Esophagus mucosa (tissue), 1 donor: Measurements from ENCODE around the gene KIRREL3. TPM values are rescaled to one million over a fixed set of nuclear protein-coding genes. Genes with fewer than 3 reads are reported as not detected.

ENCODE experiments used
- ATAC-seq: fragments of 200-7000 bp; cut with Tn5 transposase; one replicate; pipeline ENCODE4 v1.9.1; 2020
- total RNA-seq: library from RNA; stranded (reverse); gene quantifications from one replicate; pipeline ENCODE4 v1.2.4, GENCODE V29; 2023
- donor health status: DM: yes; HTN: yes; CAD: no.

Gene KIRREL3
- total RNA-seq, 1 donor from 2014 or later = 0.36 TPM

DNA sequence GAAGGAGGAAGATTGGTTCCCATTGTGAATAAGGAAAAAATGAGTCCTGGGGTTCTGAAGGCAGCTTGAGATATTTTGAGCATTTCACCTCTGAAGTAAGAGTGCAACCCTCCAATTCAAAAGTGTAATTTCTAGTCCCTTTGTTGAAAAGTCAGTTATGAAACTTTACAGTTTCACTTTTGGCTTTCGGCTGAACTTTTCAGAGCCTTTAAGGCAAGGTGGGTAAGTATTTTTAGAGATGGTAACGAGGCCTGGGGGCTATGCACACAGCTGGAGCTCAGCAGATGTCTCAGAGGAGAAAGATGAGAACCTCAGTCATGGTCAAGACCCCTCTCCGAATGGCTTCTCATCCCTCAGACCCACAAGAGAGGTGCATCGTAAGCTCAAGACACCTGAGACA, 267.6 kb downstream of the KIRREL3 start:
- ATAC-seq = no peak

DNA sequence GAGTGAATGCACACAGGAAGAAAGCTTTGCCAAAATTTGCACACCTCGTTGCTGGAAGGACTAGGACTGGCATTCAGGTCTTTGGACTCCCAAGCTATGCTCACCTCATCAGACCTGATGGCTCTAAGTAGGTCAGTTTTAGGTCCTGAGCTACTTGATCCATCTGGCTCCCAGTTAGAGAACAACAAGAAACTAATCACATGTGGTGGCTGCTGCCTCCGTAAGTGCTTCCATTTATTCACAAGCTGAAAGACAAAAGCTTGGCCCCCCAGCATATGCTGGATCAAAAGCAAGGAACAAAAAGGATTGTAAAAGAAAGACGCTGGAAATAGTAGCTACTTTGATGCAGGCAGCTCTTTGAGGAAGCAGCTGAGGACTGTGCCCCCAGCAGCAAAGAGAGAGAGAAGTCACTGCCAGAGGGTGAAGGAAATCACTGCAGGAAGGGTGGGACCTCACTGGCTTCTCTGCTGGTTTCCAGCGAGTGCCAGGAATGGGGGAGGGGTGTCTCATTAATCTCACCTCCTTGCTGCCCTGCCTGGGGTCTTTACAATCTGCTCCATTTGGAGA, 268.9 kb downstream of the KIRREL3 start:
- ATAC-seq = no peak

DNA sequence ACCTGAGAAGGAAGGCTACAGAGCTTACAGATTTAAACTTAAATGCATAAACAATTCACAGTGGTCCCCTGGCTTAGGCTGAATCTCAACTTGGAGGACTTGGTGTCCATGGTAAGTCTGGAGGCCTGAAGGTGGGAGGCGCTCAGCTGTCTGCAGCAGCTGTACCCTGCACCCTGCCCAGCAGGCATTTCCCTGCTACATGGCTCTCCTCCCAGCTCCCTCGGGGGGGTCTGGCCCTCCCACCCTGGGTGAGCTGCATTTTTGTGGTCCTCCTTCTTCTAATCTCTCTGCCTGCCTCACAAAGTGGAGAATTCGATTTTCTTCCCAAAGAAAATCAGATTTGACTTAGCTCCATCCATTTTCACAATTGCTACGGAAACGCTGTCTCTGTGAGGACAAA, 273.2 kb downstream of the KIRREL3 start:
- ATAC-seq = no peak

DNA sequence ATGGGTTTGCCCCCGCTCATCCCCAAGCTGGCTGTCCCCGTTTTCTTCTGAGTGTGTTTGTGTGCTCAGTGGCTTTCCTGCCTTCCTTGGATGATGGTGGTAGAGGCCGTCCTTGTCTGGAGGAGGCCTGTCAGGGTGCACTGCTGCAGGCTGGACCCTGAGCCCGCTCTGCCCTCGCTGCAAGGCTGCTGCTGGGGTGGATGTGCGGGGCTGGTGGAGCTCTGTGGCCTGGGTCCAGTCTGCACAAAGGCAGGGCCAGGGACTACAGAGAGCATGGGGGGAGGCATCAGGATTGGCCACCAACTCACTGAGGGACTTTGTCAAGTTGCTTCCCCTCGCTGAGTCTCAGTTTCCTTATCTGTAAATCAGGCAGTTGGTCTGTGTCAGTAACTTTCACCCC, 275.0 kb downstream of the KIRREL3 start:
- no peak for ATAC-seq

DNA sequence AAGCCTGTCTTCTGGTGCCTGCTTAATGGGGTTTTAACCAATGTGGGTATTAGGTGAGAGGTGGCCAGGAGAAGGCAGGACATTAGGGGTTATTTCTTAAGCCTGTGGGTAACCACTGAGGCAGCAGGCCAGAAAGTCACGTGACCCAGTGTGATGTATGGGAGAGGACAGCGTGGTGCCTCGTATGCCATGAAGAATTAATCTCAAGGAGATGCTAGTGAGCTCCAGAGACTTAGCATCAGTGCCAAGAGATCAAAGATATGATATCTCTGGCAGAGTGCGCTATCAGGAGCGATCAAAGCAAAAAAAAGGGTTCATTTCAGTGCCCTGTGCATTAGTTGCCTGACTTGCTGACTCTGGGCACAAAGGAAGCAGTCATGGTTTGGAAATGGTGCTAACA, 275.5 kb downstream of the KIRREL3 start:
- no peak for ATAC-seq

DNA sequence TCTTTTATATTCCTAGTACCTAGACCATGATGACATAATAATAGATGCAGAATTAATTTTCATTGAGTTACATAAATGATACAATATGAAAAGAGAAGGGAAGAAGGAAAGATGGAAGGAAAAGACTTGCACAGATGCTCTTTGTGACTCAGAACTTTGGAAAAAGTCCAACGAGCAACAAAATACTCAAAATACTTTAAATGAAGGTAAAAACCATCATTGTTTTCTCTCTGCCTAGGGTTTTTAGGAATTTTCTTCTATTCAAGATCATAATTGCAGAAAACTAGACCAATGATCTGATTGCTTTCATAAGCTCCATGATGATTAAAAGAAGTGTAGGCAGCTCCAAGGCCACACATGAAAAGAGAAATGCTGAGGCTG, 276.9 kb downstream of the KIRREL3 start:
- no peak for ATAC-seq

DNA sequence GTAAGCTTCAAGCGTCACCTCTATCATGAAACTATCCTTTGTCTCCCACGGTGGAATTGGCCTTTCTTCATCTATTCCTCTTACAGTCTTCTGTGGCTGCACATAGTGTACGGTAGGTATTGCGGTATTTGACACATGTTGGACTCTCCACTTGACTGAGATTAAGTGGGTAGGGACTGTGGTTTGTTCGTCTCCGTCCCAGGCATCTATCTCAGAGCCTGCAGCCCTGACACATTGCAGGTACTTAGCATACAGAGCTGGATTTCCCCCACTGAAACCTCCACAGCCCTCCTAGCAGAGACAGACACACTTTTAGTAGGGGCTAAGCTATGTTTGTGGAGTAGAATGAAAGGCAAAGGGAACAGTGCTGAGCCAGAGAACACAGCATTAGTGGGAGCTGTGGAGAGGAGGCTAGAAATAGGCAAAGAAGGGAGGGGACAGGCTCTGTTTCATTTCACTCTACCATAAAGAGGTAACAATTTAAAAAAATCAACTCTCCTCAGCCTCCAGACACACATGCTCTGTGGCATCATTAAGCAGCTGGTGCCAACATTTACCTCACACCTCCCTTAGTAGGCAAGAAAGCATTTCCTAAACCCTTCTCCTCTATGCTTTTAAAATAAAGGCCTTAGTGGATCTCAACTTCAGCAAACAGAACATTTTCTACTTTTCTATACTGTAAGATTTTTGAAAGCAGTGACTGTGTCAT, 277.5 kb downstream of the KIRREL3 start:
- ATAC-seq = no peak

DNA sequence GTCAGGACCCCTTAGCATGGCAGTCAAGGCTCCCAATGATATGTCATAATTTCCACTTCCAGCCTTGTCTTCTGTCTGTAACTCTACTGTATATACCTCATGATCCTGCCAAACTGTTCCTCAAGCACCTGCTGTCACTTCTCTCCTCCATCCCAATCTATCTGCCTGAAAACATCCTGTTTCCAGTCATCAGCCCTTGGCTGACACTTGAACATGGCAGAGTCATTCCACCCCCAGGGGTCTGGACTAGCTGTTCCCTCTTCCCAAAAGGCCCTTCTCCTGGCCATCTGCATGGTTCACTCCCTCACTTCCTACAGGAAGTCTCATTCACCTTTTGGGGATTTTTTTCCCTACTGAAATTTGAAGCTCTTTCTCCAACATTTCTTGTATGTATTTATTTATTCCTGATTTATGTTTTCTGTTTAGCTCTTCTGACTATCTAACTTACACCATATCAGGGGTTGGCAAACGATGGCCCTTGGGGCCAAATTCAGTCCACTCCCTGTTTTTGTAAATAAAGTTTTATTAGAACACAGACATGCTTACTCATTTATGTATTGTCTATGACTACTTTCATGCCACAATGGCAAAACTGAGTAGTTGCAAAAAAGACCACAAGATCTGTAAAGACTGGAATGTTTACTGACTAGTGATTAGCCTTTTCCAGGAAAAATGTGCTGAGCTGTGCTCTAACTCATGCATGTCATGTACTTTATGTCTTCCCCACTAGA, 278.4 kb downstream of the KIRREL3 start:
- no peak for ATAC-seq

DNA sequence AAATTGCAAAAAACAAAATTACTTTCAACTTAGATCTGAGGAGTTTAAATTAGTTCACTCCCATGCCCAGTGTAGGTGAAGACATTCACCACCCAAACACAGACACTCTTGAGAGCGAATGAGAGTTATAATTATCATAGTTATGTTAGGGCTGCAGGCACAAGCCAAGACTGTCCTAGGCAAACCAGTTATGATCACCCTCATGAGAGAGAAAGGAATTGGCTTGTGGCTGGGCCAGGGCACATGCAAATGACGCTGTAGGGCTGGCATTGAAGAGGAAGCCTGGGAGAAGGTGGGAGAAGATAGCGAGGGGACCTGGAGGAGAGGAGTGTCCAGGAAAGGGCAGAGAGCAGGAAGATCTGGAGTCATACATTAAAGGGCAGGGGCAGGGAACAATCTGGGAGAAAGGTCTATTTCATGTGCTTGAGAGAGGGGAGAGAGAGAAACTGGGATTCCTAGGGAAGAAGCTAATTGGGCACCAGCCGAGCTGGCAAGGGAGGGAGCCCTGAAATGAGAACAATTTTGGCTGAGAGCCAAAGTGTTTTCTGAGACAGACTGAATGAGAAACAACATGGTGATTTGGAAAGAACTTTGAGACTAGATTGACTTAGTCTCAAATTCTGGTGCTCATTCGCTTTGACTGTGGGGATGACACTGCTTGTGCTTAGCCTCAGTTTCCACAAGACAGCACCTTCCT, 279.9 kb downstream of the KIRREL3 start:
- no peak for ATAC-seq

DNA sequence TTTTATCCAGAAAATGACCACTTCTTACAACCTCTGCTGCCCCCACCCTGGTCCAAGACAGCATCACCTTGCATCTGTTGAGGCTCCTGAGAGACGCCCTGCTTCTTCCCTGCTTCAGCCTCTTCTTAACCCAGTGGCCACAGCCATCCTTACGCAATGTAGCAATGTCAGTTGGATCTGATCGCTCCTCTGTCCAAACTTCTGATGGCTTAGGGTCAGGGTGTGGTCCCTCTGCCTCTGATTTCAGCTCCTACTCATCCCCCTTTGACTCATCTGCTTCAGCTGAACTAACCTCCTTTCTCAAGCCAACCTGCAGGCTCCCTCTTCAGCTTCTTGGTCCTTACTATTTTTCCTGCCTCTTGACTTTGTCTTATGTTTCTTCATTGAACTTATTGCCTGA, 280.8 kb downstream of the KIRREL3 start:
- ATAC-seq = no peak

DNA sequence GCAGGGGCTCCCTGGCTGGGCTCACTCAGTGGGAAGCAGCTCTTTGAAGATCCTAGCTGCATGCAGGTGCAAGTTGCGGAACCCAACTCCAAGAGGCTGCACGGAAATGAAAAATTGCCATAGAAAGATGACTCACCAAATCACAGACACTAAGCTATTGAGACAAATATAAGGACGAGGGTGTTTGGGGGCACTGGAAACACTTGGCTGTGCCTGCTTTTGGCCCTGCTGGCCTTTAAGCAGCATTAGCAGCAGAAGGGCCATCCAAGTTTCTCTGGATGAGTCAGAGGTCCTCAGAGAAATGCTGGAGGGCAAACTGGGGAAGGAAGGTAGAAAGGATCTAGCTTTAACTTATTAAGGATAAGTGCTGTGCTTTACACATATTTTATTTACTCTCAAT, 282.3 kb downstream of the KIRREL3 start:
- ATAC-seq = no peak

DNA sequence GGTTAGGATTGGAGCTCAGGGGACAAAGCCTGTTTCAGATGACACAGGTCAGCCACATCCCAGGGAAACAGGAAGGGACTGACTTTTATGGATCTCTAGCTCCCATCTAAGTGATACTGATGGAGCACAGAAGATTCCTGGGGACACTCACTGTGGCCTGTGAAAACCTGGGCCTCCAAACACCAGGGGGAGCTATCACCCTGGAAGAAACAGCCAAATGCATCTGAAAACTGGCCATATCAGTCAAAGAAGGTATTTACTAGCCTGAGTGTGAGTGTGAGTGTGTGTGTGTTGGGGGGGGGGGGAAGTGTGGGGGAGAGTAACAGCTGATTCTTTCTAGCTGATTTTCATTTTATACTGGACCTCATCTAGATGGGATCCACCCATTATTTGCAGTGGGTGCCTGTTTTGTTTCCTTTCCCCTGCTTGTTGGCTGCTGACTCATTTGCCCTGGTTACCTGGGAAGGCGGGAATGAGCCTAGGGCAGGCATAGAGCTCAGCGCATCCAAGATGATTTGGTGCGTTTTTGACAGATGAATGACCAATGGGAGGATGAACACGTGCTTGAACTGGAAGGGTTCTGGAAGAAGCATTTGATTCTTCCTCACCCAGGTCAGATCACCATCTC, 284.0 kb downstream of the KIRREL3 start:
- no peak for ATAC-seq

DNA sequence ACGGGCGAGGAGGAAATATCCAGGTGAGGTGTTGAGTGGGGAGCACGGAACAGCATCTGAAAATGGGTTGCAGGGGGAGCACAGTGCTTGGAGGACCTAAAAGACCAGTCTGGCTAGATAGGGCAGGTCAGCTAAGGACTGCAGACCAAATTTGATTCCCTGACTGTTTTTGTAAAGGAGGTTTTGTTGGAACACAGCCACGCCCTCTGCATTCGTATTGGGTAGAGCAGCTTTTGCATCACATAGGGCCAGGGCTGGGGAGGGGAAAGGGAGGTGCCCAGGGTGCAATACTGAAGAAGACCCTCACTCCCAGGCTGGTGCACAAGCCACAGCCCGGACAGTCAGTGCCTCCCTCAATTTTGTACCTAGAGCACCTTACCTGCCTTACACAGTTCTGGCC, 286.8 kb downstream of the KIRREL3 start:
- ATAC-seq = no peak

DNA sequence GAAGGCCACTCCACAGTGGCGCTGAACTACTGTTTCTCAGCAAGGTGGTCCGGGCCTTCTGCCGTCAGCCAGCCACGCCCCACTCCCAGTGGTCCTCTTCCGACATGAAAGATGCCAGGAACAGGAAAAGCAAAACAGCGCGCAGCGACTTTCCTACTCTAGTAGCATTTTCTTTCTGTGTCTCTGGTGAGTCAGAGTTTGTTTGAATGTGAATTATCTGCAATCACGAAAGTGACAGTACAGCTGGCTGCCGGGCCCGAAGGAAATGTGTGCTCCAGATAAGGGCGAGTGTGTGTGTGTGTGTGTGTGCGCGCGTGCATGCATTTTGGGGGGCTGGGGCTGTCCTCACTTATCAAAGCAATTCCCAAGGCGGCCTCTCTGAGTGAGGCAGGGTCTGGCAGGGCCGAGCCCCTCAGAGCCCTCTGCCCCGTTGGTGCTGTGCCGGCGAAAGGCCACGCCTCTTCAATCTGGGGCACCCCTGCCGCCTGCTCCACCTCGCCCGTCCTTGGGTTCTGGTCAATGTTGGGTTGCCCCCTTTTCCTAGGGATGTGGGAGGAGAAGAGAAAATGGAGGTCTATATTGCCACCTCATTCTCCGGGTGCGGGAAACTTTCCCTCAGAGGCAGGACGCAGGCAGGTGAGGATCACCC, 288.5 kb downstream of the KIRREL3 start:
- ATAC-seq = no peak

DNA sequence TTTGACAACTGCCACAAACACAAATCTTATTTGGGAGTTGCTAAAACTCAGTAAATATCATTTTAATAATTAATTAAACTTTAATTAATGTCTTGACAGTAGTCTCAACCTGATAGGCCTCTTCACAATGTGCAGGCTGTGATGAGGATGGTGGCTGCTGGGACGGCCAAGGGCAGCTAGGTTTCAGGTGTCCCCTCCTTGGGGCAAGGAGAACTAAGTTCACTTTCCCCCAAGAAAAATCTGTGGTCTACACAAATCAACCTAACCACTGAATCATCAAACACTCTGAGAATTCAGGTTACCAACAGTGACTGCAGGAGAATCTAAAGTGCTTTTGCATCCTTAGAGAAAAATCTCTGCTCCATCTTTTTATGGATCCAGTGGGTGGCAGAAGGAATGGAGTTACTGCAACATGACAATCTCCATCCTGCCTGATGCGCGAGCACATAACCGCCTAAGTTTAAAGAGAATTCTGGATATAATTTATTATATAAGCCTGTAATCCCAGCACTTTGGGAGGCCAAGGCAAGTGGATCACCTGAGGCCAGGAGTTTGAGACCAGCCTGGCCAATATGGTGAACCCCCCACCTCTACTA, 289.7 kb downstream of the KIRREL3 start:
- no peak for ATAC-seq

DNA sequence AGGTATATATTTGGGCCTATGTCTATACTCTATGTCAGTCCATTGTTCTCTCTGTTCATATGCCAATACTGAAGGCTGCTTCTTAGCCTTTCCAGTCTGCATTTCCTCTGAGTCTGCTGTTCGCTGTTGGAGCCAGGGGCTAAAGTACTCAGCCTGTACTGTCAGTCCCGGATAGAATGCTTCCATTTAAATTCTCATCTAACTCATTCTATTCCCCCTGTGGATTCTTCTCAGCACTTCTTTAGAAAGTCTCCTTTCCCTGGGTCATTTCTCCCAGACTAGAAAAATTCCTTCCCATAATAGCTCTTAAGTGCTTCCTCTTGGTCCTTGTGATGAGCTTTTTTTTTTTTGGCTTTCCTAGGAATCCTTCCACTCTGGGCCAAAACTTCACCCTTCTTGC, 293.1 kb downstream of the KIRREL3 start:
- ATAC-seq = no peak

DNA sequence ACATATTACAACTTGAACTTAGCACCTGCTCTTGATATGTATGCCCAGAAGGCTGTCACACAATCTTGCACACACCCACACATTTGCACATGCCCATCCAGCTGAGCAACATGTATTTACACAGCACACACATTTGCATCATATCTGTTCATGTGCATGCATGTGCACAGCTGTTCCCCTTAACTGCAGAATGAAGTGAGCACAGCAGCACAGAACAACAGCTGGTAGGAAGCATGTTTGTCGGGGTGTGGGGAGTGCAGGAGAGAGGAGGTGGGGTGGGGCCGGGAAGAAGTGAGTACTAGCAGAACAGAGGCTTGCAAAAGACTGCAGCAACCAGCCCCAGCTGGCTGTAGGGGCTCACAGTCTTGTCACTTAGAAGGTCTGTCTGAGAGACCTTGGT, 296.5 kb downstream of the KIRREL3 start:
- no peak for ATAC-seq

DNA sequence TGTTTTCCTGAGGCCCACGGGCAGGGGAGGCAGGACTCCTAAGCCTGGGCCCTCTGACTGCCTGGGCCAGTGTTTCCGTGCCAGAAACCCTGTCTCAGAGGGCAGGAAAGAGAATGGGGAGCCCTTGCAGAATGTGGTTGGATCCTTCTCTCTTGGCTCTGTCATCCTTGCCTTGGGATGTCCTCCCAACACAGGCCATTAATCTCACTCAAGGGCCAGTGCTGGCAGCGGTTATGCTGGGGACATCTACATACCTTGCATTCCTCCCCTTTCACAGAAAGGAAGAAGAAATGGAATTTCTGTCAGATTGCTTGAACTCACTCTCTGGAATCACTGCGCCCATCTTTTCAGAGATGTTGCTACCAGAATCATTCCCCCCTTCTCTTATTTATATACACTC, 296.9 kb downstream of the KIRREL3 start:
- no peak for ATAC-seq

DNA sequence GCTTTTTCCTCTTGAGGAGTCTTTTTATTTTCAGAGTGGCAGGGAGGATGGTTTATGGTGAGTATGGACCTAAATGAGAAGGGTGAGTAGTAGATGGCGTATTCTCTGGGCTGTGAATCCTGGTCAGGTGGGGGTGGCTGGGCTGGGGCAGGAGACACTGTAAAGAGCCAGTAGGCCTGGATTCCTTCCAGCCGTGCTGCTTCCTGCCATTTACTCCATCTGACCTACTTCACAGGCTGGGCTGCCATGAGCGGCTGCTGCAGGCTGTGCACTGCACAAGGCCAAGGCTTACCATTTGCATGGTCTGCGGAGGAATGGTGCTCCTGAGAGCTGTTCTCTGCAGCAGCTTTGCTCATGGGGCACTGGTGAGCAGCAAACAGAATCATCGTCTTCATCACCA, 297.6 kb downstream of the KIRREL3 start:
- no peak for ATAC-seq

DNA sequence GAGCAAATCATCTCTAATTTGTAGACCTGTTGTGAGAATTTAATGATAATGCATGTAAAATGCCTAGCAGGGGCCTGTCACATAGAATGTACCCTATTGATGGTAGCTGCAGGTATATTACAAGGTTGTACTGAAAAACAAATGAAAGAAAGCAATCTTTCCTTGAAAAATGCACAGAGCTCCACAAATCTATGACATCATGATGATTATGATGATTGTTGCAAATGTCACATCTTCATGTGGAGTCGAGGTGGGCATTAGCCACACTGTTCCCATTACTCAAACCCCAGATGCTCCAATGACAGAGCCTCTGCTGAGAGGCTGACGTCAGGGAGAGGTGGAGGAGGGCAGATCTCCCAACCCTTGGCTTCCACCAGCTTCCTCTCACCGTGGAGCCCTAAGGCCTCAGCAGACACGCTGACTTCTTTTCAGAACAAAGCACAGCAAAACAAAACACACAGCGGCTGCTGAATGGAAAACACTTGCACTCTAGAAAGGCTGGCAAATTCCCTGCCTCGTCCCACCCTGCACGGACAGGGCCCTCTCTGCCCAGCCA, 298.3 kb downstream of the KIRREL3 start:
- no peak for ATAC-seq

DNA sequence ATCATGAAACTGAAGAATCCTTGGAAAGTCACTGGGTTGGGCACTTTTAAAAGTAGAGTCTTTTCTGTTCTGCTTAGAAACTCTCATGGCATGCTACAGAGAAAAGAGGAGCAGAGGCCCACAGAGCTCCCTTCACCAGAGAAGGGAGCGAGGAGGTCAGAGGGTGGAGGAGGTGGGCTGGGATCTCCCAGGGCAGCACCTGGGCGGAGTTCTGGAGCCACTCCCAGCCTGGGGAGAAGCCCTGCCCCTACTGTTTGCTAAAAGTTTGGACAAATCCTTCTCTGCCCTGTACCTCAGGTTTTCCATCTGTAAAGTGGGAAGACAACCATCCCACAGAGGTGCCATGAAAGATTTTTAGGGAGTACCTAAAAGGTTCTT, 299.1 kb downstream of the KIRREL3 start:
- ATAC-seq = no peak
